ENCODE results near the gene ANKRD13C.

Gene ANKRD13C

GRCh38 chr1:70220517-70221237, 133.8 kb downstream of the ANKRD13C start:
- TF ChIP-seq, protein P1, sequence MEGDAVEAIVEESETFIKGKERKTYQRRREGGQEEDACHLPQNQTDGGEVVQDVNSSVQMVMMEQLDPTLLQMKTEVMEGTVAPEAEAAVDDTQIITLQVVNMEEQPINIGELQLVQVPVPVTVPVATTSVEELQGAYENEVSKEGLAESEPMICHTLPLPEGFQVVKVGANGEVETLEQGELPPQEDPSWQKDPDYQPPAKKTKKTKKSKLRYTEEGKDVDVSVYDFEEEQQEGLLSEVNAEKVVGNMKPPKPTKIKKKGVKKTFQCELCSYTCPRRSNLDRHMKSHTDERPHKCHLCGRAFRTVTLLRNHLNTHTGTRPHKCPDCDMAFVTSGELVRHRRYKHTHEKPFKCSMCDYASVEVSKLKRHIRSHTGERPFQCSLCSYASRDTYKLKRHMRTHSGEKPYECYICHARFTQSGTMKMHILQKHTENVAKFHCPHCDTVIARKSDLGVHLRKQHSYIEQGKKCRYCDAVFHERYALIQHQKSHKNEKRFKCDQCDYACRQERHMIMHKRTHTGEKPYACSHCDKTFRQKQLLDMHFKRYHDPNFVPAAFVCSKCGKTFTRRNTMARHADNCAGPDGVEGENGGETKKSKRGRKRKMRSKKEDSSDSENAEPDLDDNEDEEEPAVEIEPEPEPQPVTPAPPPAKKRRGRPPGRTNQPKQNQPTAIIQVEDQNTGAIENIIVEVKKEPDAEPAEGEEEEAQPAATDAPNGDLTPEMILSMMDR (IDR thresholded peaks at IDR 0.05; ENCODE audit: low read depth, low read length) = no peak
- DNase-seq (ENCODE audit: extremely low read depth, low read depth) = no peak

GRCh38 chr1:70220015-70220414, 134.5 kb downstream of the ANKRD13C start:
- TF ChIP-seq, protein P1 (IDR thresholded peaks at IDR 0.05; ENCODE audit: low read depth, low read length) = no peak
- DNase-seq (ENCODE audit: extremely low read depth, low read depth) = no peak

GRCh38 chr1:70211541-70211940, 143.0 kb downstream of the ANKRD13C start:
- TF ChIP-seq, protein P1 (IDR thresholded peaks at IDR 0.05; ENCODE audit: low read depth, low read length) = no peak
- DNase-seq (ENCODE audit: extremely low read depth, low read depth) = no peak

GRCh38 chr1:70210820-70211219, 143.7 kb downstream of the ANKRD13C start:
- DNase-seq (ENCODE audit: extremely low read depth, low read depth) = no peak
- TF ChIP-seq, protein P1 (IDR thresholded peaks at IDR 0.05; ENCODE audit: low read depth, low read length) = no peak

All from AG09319 (cell line).